ENCODE data around the gene MYL4.

Gene MYL4

DNA sequence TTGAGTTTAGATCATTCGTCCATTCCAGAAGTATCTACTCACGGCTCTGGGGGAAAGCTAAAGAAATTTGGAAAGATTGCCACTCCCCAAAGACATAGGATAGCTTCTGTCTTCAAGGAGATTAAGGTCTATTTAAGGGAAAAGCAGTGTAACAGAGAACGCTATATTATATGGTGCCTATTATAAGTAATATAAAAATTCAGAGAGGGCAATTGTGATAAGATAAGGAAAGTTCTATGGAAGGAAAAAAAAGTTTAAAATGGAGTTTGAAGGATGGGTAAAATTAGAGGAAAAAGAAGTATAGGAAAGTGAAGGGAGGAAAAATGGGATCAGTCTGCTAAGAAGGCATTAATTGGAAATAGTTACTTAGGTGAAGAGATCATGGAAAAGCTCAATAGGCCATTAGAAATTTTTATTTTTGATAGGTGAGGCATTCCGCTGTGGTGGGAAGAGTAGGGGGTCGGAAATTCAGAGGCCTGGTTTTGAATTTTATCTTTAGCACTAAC, 19.4 kb upstream of the MYL4 start:
- TF ChIP-seq GATA2 (IDR thresholded peaks at IDR 0.05; ENCODE audit: low read depth, low read length) (no peak), GATA3 (IDR thresholded peaks at IDR 0.05; ENCODE audit: low read depth, low read length) (no peak)

DNA sequence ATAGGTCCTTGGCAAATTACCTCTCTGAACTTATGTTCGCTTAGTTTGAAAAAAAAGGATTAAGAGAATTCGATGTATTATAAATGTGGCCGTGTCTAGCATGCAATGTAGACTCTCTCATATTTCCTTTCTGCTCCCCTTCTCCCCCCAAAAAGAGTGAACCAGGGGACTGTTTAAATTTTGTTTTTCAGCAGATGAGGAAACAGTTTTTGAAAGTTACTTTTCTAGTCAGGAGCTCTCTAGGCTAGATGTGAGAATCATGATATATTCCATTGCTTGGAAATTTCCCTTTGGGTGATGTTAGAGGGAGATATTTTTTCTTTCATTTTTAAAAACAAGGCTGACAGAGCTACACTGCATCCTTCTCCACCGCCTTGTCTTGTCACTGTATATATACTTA, 18.9 kb upstream of the MYL4 start:
- TF ChIP-seq GATA3 (IDR thresholded peaks at IDR 0.05; ENCODE audit: low read depth, low read length) (no peak), GATA2 (IDR thresholded peaks at IDR 0.05; ENCODE audit: low read depth, low read length) (no peak)

DNA sequence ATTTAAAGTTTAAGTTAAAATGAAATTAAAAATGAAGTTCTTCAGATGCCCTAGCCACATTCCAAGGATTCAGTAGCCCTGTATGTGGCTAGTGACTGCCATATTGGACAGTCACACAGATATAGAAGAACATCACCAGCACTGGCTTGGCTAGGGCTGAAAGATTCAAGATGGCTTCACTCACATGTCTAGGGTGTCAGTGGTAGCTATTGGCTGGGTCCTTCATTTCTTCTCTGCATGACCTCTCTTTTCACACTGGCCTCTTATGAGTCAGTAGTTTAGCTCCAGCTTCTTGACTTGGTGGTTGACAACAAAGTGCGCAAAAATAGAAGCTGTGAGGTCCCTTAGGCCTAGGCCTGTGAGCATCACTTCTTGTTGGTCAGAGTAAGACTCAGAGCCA, 18.4 kb upstream of the MYL4 start:
- TF ChIP-seq GATA3 (IDR thresholded peaks at IDR 0.05; ENCODE audit: low read depth, low read length) (no peak), GATA2 (IDR thresholded peaks at IDR 0.05; ENCODE audit: low read depth, low read length) (no peak)

DNA sequence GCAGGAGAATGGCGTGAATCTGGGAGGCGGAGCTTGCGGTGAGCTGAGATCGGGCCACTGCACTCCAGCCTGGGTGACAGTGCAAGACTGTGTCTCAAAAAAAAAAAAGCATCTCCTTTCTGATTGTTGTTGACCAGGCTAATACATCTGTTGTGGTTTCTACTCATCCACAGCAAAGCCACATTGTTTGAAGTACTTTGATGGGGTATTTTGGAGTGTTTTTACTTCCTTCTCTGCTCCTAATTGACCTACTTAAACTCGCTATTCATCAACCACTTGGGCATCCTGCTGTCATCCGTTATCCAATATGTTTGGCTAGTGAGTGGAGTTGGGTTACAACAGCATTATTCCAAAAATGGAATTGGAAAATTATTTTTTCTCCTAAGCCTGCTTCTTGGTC, 16.6 kb upstream of the MYL4 start:
- TF ChIP-seq GATA3 (IDR thresholded peaks at IDR 0.05; ENCODE audit: low read depth, low read length) (no peak), GATA2 (IDR thresholded peaks at IDR 0.05; ENCODE audit: low read depth, low read length) (no peak)

DNA sequence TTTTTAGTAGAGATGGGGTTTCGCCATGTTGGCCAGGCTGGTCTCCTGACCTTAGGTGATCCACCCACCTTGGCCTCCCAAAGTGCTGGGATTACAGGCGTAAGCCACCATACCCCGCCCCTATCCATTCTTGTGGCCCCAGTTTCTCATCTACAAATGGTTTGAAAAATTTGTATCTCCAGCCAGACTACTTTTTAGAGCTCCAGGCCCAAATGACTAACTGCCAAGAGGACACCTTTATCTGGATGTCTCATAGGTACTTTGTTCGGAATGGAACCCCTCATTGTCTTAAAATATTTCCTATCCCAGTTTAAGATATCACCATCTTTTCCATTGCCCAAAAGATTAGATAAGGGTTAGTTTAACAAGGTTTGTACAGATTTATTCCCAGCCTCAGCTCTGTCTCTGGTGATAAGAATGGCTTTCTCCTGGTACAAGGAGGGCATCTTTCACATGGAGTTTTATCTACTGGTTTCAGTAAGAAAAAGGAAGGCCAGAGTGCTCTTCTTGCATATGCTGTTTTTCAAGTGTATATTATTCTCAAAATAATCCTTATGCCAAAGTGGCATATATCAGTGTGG, 15.1 kb upstream of the MYL4 start:
- TF ChIP-seq GATA3 (IDR thresholded peaks at IDR 0.05; ENCODE audit: low read depth, low read length) (no peak), GATA2 (IDR thresholded peaks at IDR 0.05; ENCODE audit: low read depth, low read length) (no peak)

DNA sequence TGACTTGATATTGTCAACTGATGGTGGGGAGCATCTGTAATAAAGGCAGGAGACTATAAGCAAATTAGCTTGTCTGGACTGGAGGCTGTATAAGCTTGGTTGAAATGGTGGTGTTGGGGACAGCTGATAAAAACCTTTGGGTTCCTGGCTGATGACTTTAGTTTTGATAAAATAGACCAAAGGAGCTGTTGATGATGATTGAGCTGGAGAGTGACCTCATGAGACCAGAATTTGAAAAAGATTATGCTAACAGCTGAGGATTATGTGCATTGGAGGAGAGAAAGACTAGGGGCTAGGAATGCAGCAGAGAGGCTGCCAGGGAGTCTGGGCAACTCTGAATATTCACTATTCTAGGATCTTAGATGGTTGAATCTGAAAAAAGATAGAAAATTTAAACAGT, 11.3 kb upstream of the MYL4 start:
- no peak for TF ChIP-seq GATA2 (IDR thresholded peaks at IDR 0.05; ENCODE audit: low read depth, low read length)
- TF ChIP-seq GATA3 (IDR thresholded peaks at IDR 0.05; ENCODE audit: low read depth, low read length), result no peak

DNA sequence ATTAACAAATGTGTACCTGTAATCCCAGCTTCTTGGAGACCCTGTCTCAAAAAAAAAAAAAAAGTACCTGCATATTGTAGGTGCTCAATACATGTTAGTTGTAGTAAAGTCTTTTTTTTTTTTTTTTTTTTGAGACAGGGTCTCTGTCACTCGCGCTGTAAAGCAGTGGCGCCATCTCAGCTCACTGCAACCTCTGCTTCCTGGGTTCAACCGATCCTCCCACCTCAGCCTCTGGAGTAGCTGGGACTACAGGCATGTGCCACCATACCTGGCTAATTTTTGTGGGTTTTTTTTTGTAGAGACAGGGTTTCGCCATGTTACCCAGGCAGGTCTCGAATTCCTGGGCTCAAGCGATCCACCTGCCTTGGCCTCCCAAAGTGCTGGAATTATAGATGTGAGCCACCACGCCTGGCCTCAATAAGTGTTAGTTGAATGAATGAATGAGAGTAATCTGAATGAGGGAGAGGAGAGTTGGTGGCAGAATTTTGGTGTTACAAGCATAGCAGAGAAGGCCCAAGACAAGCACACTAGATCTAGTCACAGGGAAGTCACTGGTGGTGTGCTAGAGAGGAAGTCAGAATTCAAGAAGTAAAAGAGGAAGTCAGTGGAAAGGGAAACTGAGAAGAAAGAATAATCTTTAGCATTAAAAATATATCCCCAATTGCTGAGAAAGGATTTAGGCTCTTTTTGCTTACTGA, 9.4 kb upstream of the MYL4 start:
- TF ChIP-seq GATA2 (IDR thresholded peaks at IDR 0.05; ENCODE audit: low read depth, low read length), result no peak

DNA sequence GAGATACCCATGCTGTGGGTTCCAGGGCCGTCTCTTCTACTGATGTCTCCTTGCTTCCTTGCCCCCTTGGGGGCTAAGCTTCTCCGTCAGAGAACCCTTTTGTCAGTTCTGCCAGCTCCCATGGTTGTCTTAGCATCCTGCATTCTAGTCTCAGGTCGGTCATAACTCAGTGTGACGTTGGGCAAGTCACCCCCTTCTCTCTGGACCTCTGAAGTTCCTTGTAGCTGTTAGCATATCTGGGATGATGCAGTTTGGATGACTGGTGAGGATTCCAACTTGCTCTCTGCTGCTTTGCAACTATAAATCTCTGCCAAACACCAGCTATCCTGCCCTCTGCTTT, 8.9 kb upstream of the MYL4 start:
- TF ChIP-seq GATA3 (IDR thresholded peaks at IDR 0.05; ENCODE audit: low read depth, low read length) (no peak), GATA2 (IDR thresholded peaks at IDR 0.05; ENCODE audit: low read depth, low read length) (no peak)

DNA sequence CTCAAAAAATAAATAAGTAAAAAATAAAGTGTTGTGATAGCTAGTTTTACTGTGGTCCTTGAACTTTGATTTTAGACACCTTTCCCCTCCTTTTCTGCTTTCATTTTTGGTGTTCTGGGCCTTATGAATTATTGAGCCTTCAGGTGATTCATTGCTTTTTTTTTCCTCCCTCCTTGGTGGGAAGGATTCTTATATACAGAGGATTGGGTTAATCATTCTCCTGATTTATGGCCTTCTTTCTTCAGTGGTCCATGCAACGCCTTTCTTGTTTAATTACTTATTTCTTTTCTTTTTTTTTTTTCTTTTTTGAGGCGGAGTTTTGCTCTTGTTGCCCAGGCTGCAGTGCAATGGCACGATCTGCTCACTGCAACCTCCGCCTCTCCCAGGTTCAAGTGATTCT, 8.0 kb upstream of the MYL4 start:
- no peak for TF ChIP-seq GATA2 (IDR thresholded peaks at IDR 0.05; ENCODE audit: low read depth, low read length)
- no peak for TF ChIP-seq GATA3 (IDR thresholded peaks at IDR 0.05; ENCODE audit: low read depth, low read length)

DNA sequence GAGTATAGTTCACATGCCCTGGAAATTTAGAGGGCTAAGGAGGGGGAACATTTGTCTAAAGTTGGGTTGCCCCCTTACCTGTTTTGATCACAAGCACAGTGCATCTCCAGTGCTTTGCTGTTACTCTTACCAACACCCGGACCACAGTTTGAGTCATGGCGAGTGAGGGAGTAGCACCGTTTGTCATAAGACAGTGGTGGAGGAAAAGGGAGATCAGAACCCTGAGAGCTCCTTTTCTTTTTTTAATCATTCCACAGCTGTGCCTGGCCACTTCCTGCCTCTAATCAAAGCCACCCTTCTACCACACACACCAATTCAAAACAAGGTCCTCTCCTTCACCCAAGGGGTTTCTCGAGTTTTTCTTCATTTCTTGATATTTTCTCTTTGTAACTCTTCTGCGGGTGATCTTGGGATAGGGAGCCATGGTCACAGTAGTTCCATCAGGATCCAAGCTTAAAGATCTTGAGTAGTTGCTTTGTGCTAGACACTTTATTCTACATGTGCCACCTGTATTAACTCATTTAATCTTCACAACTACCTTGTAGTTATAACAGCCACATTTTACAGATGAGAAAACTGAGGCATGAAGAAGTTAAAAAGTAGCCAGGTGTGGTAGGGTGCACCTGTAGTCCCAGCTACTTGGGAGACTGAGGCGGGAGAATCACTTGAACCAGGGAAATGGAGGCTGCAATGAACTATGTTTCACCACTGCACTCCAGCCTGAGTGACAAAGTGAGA, 5.0 kb upstream of the MYL4 start:
- TF ChIP-seq GATA2 (IDR thresholded peaks at IDR 0.05; ENCODE audit: low read depth, low read length), result no peak
- TF ChIP-seq GATA3 (IDR thresholded peaks at IDR 0.05; ENCODE audit: low read depth, low read length), result no peak

DNA sequence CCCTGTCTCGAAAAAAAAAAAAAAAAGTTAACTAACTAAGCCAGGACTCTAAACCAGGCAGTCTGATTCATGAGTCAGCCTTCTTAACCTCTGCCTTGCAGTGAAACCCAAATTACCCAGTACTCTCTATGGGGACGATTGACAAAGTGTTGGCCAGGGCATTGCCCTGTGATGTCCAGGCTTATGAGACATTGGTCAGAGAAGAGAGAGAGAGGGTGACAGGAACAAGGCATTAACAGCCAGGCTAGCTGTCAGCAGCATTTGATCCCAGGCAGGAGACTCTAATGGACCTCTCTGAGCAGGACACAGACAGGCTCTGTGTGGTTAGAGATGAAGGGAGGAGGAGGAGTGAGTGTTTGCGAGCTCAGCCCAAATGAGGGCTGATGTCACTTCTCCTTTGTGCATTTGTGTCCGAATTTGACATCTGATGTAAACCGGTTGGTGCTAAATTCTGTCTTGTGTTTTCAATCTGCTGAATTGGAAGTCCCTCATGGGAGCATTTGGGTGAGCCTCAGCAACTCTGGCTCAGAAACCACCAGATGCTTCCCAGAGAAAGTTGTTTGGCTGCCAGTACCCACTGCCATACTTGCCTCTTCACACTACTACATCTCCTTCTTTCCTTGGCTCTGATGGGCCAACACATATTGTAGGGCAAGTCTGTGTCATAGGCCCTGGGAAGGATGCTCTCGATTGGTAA, 4.3 kb upstream of the MYL4 start:
- no peak for TF ChIP-seq GATA2 (IDR thresholded peaks at IDR 0.05; ENCODE audit: low read depth, low read length)
- no peak for TF ChIP-seq GATA3 (IDR thresholded peaks at IDR 0.05; ENCODE audit: low read depth, low read length)

DNA sequence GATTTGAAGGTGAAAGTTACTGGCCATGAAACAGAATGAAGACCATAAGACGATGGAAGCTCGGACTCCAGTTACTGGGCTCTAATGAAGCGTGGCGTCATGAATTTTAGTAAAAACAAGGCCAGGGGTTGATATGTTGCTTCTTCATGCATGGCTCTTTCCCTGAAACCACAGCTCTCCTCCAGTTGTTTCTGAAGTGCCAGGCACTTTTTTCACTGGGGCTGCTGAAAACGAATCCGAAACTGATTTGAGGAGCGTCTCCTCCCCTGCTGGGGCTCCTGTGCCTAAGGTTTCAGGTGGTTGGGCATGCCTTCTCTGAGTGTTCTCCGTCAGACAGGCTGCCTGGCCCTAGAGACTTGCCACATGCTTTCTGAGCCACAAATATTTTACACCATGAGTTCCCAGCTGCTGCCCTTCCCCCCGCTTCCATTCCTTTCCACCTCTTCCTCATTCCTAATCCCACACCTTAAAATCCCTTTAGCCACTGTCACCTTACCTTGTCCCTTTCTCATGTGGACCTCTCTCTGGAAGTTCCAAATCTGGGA, 3.7 kb upstream of the MYL4 start:
- TF ChIP-seq GATA2 (IDR thresholded peaks at IDR 0.05; ENCODE audit: low read depth, low read length), result no peak
- TF ChIP-seq GATA3 (IDR thresholded peaks at IDR 0.05; ENCODE audit: low read depth, low read length), result no peak

DNA sequence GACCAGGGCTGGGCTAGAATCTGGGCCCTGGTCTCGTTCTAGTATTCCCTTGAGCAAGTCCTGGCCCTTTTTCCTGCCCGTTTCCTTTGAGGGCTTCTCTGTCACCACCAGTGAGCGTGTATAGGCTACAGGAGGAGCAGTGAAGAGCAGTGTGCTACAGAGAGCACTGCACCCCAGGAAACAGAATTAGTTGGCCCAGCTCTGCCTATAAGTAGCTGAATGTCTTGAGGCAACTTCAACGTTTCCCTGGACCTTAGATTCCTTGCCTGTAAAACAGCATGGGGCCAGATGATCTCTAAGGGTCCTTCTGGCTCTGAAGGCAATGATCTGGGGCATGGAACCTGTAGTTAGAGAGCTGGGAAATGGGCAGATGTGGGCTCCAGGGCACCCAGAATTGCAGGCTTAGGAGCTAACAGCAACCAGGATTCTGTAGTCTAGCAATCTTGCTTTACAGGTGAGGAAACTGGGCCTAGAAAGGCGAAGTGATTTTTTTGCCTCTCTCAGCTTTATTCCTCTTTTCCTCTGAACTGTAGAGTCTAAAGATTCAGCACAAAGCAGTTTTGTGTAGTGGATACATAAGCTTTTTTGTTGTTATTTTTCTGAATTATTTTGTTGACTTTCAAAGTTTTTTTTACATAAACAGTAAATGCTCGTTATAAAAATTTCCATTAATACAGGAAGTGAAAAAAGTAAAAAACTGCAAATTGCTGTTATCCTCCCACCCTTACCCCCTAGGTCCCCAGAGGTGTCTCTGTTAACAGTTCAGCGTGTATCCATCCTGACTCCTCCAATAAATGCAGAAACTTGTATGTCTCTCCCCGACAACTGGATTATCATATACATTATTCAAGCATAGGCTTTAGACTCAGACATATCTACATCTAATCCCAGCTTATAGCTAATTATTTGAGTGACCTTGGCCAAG, 1.7 kb upstream of the MYL4 start:
- TF ChIP-seq GATA2 (IDR thresholded peaks at IDR 0.05; ENCODE audit: low read depth, low read length), result no peak
- TF ChIP-seq GATA3 (IDR thresholded peaks at IDR 0.05; ENCODE audit: low read depth, low read length), result no peak
